AG10803 (cell line): Measurements from ENCODE around the gene SPOCK1.

Source experiments
- DNase-seq: peaks from one replicate; pipeline ENCODE4 v3.0.0; 2010; ENCODE audit warnings: low read depth
- H3K4me3 ChIP-seq: 2 replicates; pipeline ENCODE4 v1.5.1; 2011; ENCODE audit warnings: mild to moderate bottlenecking, low read length, control low read depth
- CTCF ChIP-seq: conservative IDR thresholded peaks from 2 replicates; pipeline ENCODE4 v1.5.1; 2011; ENCODE audit warnings: mild to moderate bottlenecking, low read length, control low read depth, inconsistent platforms

Gene SPOCK1

GRCh38 chr5:137217599-137218200 is 281.4 kb downstream of the SPOCK1 start:
- TF ChIP-seq CTCF, result no peak
- peak; percentile 66 for DNase-seq
- no peak overlapping the region for H3K4me3 ChIP-seq

GRCh38 chr5:137216976-137217598 is 282.0 kb downstream of the SPOCK1 start:
- DNase-seq, result no peak
- no peak for TF ChIP-seq CTCF

GRCh38 chr5:137215780-137216179 is 283.3 kb downstream of the SPOCK1 start:
- no peak for TF ChIP-seq CTCF
- no peak for DNase-seq
- H3K4me3 ChIP-seq, result no peak overlapping the region

More at GRCh38 chr5:137216976-137217598, 282.0 kb downstream of the SPOCK1 start:
- H3K4me3 ChIP-seq, result no peak overlapping the region

GRCh38 chr5:137215261-137215660 is 283.9 kb downstream of the SPOCK1 start:
- no peak overlapping the region for H3K4me3 ChIP-seq
- no peak for TF ChIP-seq CTCF
- no peak for DNase-seq

- DNase-seq, result no peak
- TF ChIP-seq CTCF, result no peak
Observed at GRCh38 chr5:137214446-137215189, 284.5 kb downstream of the SPOCK1 start.

GRCh38 chr5:137212471-137212870 is 286.7 kb downstream of the SPOCK1 start:
- TF ChIP-seq CTCF, result no peak
- no peak for DNase-seq
- H3K4me3 ChIP-seq, result no peak overlapping the region

More at GRCh38 chr5:137214446-137215189, 284.5 kb downstream of the SPOCK1 start:
- no peak overlapping the region for H3K4me3 ChIP-seq
